GM18861 (cell line): ENCODE measurements around the gene DUSP5.

Experiments used
- ATAC-seq: cut with Tn5 transposase; IDR thresholded peaks from one replicate; pipeline ENCODE4 v1.9.1; 2021; ENCODE audit not compliant: unreplicated experiment

Gene DUSP5

DNA sequence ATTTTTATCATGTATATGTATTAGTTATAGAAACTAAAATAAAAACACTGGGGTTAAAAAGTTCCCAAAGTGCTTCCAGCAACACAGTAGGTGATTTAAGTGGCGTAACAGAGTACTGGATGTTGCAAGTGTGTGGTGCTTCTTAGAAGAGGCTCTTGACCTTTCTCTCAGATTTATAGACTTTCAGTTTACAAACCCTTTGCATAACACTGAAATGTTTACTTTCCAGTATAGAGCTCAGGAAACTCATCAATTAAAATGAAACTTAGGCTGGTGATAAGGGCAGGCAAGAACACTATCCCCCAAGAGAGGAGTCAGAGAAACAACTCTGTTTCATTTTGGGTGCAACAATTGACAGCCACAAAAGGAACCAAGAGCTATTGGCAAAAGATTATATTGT is 42.3 kb downstream of the DUSP5 start:
- ATAC-seq: no peak

DNA sequence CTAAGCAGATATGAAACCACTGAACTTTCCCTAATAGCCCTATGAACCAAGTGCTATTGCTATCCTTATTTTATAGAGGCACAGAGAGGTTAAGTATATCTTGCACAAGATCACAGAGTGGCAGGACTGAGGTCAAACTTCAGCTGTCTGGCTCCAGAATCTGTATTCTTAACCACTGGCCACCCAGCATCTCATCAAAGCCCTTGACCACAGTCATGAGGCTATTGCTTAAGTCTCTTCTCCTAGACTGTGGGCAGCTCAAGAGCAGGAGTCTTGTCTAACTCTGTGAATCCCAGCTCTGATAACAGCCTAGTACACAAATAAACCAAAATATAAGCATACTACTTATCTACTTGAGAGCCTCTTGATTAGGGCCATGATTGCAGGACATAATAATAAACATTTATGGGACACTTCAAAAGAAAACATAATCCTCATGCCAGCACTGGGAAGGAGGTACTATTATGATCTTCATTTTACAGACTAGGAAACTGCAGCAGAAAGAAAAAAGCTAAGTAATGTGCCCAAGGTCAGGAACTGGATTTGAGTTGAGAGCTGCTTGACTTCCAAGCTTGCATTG is 47.3 kb downstream of the DUSP5 start:
- no peak for ATAC-seq

DNA sequence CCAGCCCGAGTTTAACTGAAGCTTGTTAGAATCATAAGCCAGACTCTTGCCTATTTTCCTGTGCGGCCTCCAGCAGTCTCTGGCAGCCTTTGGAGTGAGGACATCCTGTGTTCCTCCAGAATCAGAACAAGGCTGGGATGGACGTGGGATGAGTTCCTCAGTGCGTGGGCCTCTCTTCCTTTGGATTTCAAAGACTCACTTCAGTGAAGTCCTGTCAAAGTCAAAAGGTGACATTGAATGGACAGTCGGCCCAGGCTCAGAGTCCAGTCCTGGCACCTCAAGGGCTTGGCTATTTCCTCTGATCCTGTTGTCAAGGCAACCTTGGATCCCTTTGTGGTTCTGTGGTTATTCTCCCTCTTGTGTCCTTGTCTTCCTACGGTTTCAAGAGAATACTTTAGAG is 48.4 kb downstream of the DUSP5 start:
- no peak for ATAC-seq

DNA sequence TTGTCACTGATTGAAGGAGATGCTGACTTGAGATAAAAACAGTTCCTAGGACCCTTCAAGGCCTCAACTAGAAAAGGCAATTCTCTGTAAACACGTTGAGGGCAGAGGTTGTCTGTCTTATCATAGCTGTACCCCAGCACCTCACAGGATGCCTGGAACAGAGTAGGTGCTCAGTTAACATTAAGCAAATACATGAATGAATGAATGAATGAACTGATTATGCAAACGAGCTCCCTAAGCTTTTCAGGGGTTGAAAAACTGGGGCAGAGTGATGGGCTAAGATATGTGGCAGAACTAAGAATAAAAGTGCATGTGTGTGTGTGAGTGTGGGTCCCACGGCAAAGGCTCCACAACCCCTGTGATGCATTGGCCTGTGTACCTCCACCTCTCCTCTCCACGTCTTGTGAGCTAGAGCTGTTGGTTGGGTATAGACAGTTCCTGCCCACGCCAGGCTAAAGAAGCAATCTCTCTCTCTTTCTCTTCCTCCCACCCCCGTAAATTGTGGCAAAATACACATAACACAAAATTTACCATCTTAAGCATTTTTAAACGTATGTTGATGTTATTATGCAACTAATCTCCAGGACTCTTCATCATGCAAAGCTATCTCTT is 48.9 kb downstream of the DUSP5 start:
- no peak for ATAC-seq

DNA sequence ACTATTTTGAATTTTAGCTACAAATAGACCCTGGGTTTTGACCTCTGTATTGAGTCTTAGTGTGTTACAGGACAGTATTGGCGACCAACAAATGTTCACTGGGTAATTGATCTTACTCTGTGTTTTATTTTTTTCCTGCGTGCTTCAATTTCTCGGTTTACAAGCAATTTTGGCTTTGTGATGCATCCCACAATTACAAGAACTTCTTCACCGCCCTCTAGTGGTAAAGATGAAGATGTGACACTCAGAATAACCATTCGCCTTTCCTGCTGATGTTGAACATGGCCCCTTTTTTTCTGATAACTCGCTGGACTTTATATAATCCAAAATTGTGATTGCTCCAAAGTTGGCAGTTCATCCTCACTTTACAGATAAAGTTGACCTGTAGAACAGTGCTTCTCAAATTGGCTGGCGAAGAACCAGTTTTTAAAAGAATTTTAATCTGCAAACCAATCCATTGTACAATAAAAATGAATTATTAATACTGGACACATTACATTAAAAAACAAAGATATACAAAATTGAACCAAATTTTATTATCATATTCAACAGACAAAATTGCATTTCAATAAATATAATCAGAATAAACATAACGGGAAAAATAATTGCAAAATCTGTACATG is 49.5 kb downstream of the DUSP5 start:
- no peak for ATAC-seq

DNA sequence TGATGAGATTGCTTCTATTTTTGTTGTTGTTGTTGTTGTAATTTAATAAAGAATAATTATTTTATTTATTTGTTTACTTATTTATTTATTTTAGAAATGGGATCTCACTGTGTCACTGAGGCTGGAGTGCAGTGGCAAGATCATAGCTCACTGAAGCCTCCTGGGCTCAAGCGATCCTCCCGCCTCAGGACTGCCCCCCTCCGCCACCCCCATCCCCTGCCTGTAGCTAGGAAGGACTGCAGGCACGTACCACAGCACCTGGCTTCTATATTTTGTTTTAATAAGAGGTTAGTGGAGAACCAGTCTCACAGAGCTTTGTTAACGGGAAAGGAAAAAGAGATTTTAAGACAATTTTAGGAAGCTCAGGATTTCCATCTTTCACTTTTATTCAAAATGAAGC is 50.3 kb downstream of the DUSP5 start:
- no peak for ATAC-seq

DNA sequence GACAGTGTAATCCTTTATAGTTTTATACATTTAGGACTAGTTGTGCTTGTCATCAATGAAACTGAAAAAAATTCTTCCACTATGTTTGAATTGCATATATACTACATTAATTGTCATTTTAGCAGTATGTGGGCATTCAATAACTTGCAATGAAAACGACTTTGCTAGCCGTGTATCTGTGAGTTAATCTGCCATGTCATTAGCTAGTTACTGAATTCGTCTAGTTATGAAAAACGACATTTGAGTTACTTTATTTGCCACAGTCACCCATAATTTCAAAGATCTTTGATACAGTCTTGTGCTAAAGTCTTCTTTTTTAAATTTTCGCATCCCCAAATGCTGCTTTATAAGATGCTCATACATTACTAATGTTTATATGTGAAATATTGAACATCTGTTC is 51.5 kb downstream of the DUSP5 start:
- no peak for ATAC-seq

DNA sequence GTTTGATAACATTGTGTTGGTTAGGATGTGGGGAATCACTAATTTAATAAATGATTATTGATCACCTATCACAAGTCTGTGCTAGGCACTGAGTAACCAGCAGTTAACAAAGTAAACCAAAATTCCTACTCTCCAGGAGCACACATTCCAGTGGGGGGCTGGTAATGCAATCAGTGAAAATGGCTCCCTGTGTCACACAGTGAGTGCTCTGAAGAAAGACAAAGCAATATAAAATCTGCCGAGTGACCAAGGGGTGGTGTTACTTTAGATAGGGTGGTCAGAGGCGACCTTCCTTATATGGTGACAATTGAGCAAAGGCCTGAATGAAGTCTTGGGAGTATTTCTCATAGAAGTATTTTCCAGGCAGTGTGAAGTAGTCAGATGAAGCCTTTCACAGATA is 56.2 kb downstream of the DUSP5 start:
- no peak for ATAC-seq

DNA sequence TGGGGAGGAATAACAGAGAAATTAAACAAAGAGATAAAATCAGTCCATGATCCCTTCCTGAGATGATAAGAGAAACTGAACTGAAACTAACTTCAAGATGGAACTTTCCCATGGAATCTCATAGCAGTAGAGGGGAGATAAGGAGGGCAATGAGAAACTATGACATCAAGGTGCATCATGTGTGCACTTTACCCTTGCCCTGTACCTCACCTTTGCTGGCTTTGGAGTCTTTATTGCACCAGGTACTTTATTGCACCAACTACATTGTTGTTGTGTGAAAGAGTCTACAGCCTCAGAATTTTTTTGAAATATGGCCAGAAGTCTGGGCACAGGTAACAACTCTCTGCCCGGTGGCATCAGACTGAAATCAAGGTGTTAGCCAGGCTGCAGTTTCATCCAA is 58.6 kb downstream of the DUSP5 start:
- ATAC-seq: no peak

DNA sequence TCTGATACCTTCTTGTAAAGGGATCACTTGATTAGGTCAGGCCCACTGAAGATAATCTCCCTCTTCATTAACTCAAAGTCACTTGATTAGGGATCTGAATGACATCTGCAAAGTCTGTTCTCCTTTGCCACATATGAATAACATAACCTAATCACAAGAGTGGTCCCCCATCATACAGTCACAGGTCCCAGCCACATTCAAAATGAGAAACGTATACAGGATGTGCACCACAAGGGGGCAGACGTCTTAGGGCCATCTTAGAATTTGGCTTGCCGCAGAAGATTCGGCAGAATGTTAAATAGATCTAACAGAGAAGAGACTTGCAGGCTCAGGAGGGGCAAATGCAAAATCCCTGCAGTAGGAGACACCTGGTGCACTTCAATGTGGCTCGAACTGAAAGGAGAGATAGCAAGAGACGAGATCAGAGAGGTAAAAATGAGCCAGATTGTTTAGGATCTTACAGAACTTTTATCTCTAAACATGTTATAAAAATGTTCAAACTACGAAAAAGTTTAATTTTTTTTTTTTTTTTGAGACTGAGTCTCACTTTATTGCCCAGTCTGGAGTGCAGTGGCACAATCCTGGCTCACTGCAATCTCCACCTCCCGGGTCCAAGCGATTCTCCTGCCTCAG is 59.4 kb downstream of the DUSP5 start:
- peak; percentile 77 for ATAC-seq

DNA sequence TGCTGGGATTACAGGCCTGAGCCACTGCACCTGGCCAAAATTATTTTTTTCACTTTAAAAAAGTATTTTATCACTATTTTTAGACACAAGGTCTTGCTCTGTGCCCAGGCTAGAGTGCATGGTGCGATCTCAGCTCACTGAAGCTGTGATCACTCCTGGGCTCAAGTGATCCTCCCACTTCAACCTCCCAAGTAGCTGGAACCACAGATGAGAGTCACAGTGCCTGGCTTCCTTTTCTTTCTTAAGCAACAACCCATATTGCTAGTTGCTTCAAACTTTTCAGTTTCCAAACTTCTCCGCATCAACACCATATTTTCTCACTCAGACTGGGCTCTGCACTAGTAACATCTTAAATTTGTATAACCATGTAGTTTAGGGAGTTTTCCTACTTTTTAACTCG is 60.3 kb downstream of the DUSP5 start:
- no peak for ATAC-seq

DNA sequence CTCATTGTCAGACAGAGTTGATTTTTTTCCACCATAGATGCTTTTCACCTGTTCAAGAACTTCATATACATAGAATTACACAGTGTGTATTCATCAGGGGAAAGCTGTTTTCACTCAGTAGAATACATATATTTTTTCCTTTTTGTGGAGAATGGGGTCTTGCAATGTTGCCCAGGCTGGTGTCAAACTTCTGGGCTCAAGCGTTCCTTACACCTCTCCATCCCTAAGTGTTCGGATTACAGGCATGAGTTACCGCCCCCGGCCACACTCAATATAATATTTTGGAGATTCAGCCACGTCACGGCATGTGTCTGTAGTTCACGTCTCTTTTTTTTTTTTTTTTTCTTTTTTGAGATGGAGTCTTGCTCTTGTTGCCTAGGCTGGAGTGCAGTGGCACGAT is 62.3 kb downstream of the DUSP5 start:
- no peak for ATAC-seq
